Activated naive CD8-positive, alpha-beta T cell treated with anti-CD3 and anti-CD28 coated beads, Interleukin-2, amount 50 U/mL, for 16 hours (primary cell): ENCODE data around the gene FOXC1.

ENCODE experiments used
- DNase-seq: peaks from one replicate; pipeline ENCODE4 v3.0.0-alpha.2; 2020; ENCODE audit warnings: low read depth, low spot score

Gene FOXC1

GRCh38 chr6:1600063-1600763 lies 9.5 kb upstream of the FOXC1 start:
- DNase-seq: no peak

DNA sequence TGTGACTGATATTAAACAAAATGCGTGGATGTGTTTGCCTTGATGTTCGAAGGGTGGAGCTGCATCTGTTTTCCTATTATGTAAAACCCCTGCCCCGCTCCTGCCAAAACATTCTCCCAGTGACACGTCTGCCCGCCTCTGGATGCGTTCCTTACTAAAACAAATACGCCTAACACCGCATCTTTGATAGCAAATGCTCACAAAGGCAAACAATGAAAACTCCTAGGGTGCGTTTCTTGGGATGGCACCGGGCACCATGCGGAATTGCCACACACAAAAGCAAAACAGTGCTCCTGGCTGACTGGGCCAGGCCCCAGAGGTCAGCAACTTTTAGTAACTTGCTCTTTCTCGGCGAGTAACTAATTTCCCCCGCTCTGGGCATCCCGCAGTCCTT lies 9.0 kb upstream of the FOXC1 start:
- DNase-seq: no peak

- DNase-seq: no peak
Observed at GRCh38 chr6:1601158-1602048, 8.3 kb upstream of the FOXC1 start.

GRCh38 chr6:1602049-1602713 lies 7.5 kb upstream of the FOXC1 start:
- no peak for DNase-seq

- DNase-seq: no peak
Observed at GRCh38 chr6:1603708-1604107, 6.0 kb upstream of the FOXC1 start.

- DNase-seq: peak; percentile 39
Observed at GRCh38 chr6:1604158-1605003, 5.3 kb upstream of the FOXC1 start.

DNA sequence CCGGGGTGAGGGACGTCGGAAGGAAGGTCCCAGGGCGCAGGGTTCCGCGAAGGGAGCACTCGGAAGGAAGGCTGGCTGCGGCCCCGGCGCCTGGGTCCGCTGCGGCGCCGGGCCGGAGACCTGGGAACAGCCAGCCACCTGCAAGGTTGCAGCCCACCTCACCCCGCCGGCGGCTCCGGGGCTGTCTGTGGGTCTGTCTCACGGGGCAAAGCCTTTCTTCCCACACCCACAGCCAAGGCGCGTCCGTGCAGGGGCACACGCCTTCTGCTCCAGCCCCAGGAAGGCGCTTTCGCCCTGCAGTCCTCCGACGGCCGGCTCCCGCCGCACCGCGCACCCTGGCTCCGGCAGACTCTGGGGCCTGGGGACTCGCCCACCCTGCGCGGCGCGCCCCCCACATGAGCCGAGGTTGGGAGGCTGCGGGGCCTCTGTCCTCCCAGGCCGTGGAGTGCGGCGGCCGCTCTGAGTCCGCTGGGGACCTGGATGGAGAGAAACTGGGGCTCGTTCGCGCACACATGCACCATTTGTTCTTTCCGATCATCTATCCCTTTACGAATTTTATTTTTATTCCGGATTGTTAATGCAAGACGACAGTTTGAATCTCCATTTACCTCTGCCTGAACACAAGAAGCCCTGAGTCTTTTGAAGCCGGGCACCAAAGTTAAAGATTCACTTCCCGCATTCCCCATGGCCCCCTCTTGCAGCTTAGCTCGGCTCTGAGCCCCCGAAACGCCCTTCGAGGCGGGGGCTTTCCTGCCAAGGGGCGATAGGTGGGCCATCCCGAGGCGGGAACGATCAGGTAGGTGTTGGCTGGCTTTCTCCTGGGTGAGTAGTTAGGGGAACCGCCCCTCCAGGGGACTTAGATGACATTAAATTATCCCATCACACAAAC lies 4.5 kb upstream of the FOXC1 start:
- no peak for DNase-seq

DNA sequence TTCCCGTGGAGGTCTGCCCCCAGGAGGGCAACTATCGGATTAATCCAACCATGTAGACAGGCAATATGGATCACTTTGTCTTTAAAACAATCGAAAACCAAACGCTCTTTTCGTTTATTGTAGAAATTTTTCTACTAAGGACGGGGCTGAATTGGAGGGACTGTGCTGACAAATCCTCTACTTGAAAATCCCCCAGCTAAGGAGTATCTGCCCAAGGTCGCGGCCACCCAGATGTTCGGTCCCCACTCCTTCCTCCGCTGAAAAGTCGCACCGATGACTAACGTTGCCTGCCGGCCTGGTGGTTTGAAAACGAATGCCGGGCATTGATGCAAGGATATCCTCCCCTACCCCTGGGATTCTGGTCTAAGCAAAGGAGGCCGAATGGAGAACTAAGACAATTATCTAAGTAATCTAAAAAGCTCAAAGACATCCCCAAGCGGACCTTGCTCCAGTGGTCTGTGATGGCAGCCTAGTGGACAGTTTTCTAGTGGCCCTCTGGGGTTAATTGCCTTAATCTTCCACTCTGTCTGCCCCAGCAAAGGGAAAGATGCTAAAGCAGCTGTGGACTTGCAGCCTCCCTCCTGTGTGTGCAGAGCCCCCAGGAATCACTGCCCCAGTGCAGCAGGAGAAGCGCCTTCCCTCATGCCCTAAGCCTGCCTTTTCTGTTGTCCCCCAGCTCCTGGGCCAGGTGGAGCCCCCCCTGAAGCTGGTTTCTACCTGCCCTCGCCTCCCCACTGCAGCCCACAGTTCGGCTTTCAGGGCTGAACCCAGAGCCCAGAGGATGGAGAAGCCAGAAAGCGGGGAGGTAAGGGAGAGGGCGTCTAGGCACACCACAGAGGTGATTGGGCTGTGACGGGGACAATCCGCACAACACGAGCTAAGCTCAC lies 3.6 kb upstream of the FOXC1 start:
- no peak for DNase-seq

DNA sequence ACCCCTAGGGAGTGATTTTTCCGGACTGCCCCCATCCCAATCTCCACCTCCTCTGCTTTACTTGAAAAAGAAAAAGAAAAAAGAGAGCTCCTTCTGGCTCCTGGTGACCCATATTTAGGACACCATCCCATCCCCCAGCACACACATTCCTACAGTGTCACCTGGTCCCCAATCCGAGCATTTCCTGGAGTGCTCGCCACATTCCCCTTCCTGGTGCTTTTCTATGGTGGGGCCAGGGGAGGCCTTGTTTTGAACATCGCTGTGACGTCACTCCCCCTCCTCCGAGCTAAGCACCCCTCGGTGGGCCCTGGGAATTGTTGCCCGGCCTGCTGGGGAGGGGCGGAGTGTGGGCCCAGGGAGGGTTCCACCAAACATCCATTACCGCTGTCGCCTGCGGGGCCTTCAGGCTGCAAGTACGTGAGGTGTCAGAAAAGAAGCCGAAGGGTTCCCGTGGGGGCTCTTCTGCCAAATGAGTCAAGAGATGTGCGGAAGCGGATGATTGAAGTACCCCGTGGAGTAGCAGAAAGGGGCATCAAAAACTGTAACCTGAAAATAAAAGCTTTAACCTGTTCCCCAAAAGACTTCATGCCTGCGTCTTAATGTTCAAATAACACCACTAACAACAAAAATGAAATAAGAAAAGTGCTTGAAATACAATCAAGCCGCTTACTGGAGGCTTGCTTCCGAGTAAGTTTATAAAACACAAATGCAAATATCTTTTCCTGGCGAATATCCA lies 2.8 kb upstream of the FOXC1 start:
- DNase-seq: no peak

GRCh38 chr6:1607516-1608221 lies 2.0 kb upstream of the FOXC1 start:
- no peak for DNase-seq

- DNase-seq: no peak
Observed at GRCh38 chr6:1608222-1609040, 1.3 kb upstream of the FOXC1 start.

DNA sequence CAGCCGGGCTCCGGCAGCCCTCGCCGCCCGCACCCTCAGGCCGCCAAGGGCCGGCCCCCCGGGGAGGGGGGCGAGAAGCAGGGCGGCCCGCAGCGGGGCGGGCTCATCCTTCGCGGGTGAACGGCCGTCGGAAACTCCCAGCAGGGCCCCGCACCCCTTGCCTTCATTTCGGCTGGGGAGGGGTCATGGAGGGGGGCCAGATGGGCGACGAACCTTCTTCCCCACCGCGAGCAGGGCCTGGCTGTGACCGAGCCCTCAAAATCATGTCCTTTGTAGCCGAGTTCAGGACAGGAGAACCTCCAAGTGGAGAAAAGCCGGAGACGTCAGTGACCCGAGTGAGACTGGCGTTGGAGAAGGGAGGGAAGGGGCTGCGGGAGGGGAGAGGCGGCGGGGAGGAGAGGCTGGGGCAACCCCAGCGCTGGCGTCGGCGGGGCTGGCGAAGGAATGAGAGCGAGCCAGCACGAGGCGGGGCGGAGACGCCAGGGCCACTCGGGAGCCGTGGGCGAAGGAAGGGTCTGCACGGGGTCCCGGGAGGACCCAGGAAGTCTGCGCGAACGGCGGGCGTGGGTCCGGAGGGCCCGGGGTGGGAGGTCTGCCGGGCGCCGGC lies 571 bp upstream of the FOXC1 start:
- DNase-seq: no peak

DNA sequence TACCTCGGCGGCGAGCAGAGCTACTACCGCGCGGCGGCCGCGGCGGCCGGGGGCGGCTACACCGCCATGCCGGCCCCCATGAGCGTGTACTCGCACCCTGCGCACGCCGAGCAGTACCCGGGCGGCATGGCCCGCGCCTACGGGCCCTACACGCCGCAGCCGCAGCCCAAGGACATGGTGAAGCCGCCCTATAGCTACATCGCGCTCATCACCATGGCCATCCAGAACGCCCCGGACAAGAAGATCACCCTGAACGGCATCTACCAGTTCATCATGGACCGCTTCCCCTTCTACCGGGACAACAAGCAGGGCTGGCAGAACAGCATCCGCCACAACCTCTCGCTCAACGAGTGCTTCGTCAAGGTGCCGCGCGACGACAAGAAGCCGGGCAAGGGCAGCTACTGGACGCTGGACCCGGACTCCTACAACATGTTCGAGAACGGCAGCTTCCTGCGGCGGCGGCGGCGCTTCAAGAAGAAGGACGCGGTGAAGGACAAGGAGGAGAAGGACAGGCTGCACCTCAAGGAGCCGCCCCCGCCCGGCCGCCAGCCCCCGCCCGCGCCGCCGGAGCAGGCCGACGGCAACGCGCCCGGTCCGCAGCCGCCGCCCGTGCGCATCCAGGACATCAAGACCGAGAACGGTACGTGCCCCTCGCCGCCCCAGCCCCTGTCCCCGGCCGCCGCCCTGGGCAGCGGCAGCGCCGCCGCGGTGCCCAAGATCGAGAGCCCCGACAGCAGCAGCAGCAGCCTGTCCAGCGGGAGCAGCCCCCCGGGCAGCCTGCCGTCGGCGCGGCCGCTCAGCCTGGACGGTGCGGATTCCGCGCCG lies 994 bp downstream of the FOXC1 start:
- no peak for DNase-seq

- DNase-seq: no peak
Observed at GRCh38 chr6:1611322-1611571, 1.5 kb downstream of the FOXC1 start.

- no peak for DNase-seq
Observed at GRCh38 chr6:1611572-1612298, 2.0 kb downstream of the FOXC1 start.
